Spleen (tissue), 7 donors: ENCODE data around the gene ASB13.

Source experiments
- POLR2AphosphoS5 ChIP-seq, 3 donors: sonication (generic); formaldehyde crosslinking; IDR thresholded peaks; one replicate each; pipeline ENCODE4 v1.5.1; 2017; ENCODE audit warnings: antibody characterized with exemption in 3 of 3
- TF ChIP-seq, protein P1 (sequence below), 11 experiments: fragments of 200-600 bp in 7 of 11; fragments of 450-650 bp in 4 of 11; sonication (generic) in 4 of 11; IDR thresholded peaks in 8 of 11; conservative IDR thresholded peaks in 3 of 11; 1 replicate in 7 of 11; 2 replicates in 4 of 11; pipeline versions ENCODE4 v1.4.0 to v1.8.0; 2016 to 2021; ENCODE audit warnings: antibody characterized with exemption in 11 of 11, inconsistent platforms in 4 of 11, mild to moderate bottlenecking in 1 of 11
- donor health status: DM: no; HTN: no; CAD: no; lungs with moderate emphysema.
- donor health status: DM: no; HTN: no; CAD: no.
- donor health status: DM: no; HTN: no; CAD: no.

DNA sequence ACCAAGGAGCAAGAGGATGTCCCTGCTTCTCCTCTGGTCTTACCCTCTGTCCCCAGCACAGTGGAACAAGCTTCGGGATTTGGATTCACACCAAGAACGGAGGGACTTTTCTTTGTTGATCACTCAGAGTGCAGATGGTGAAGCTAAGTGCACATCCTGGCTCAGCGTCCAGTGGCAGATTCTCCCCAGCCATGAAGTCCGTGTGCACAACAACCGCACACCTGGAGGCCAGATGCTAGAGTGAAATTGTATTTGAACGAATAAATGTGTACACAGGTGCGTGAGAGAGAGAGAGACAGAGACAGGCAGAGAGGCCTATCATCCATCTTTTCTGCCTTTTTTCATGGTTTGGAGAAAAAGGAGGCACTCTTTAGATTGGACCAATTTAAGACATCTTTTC lies 31.5 kb downstream of the ASB13 start:
- no peak for TF ChIP-seq POLR2AphosphoS5 (IDR thresholded peaks at IDR 0.05)
- TF ChIP-seq, protein P1, sequence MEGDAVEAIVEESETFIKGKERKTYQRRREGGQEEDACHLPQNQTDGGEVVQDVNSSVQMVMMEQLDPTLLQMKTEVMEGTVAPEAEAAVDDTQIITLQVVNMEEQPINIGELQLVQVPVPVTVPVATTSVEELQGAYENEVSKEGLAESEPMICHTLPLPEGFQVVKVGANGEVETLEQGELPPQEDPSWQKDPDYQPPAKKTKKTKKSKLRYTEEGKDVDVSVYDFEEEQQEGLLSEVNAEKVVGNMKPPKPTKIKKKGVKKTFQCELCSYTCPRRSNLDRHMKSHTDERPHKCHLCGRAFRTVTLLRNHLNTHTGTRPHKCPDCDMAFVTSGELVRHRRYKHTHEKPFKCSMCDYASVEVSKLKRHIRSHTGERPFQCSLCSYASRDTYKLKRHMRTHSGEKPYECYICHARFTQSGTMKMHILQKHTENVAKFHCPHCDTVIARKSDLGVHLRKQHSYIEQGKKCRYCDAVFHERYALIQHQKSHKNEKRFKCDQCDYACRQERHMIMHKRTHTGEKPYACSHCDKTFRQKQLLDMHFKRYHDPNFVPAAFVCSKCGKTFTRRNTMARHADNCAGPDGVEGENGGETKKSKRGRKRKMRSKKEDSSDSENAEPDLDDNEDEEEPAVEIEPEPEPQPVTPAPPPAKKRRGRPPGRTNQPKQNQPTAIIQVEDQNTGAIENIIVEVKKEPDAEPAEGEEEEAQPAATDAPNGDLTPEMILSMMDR (IDR thresholded peaks at IDR 0.05 in 8 of 11, conservative IDR thresholded peaks at IDR 0.05 in 3 of 11): no peak
